Lower leg skin (tissue), 4 donors: Measurements from ENCODE around the gene KANK4. TPM values are rescaled to one million over a fixed set of nuclear protein-coding genes. Genes with fewer than 3 reads are reported as not detected.

Experiments used
- DNase-seq, 2 donors: peaks; one replicate each; pipeline ENCODE4 v3.0.0-alpha.2; 2019; ENCODE audit warnings: low spot score in 2 of 2
- H3K4me3 ChIP-seq: fragments of 200-600 bp; sonication (generic); 2 replicates; pipeline ENCODE4 v1.5.1; 2017; ENCODE audit warnings: mild to moderate bottlenecking, low read depth; ENCODE audit not compliant: poor library complexity, severe bottlenecking
- POLR2A ChIP-seq, 2 donors: fragments of 450-650 bp; IDR thresholded peaks; one replicate each; pipeline ENCODE4 v1.6.1; 2016 to 2017; ENCODE audit warnings: antibody characterized with exemption in 2 of 2, mild to moderate bottlenecking in 1 of 2, moderate library complexity in 1 of 2
- WGBS, 2 donors: methylation state at CpG; one replicate each; pipeline ENCODE4 v1.1.5; 2018; 5-methylcytosine and 5-hydroxymethylcytosine counted together
- intact Hi-C: fragments of 100-400 bp; cut with DNase I; formaldehyde crosslinking; loops from one replicate; pipeline ENCODE4 v1.15.0; 2023; ENCODE audit warnings: low total_unique reads
- total RNA-seq, 4 donors: library from RNA; depleted of rRNA; stranded (reverse); fragments of >200 nt; gene quantifications; one replicate each; pipeline ENCODE4 v1.1.0, GENCODE V29; 2016
- TF ChIP-seq, protein P1 (sequence below), 3 donors: fragments of 450-650 bp; IDR thresholded peaks; one replicate each; pipeline ENCODE4 v1.5.1; 2016; ENCODE audit warnings: antibody characterized with exemption in 3 of 3, mild to moderate bottlenecking in 3 of 3, moderate library complexity in 2 of 3

The KANK4 gene
- total RNA-seq, 4 donors from 2014 or later, result 0.21 to 1.5 (median 0.72) TPM

DNA sequence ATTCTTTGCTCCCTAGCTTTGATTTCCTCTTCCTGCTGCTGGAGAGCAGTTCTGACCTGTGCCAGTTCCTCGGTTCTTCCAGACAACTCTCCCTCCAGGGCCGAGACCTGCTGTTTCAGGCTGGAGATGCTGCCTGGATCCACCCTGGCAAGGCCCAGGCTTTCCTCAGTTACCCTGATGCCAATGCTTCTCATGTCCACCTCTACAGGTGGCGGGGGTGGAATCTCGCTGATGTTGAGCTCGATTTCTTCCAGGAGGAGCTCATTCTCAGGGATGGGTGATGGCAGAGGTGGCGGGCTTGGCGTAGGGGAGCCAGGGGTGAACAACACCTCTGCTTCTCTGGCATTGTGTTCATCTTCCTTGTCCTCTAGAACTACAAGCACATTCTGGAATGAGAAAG, 45.3 kb downstream of the KANK4 start:
- DNase-seq, result no peak
- 93 to 97% methylated on average over 7 of the region's 7 CpGs for WGBS, 2 donors
- no peak for TF ChIP-seq POLR2A (IDR thresholded peaks at IDR 0.05)
- TF ChIP-seq, protein P1, sequence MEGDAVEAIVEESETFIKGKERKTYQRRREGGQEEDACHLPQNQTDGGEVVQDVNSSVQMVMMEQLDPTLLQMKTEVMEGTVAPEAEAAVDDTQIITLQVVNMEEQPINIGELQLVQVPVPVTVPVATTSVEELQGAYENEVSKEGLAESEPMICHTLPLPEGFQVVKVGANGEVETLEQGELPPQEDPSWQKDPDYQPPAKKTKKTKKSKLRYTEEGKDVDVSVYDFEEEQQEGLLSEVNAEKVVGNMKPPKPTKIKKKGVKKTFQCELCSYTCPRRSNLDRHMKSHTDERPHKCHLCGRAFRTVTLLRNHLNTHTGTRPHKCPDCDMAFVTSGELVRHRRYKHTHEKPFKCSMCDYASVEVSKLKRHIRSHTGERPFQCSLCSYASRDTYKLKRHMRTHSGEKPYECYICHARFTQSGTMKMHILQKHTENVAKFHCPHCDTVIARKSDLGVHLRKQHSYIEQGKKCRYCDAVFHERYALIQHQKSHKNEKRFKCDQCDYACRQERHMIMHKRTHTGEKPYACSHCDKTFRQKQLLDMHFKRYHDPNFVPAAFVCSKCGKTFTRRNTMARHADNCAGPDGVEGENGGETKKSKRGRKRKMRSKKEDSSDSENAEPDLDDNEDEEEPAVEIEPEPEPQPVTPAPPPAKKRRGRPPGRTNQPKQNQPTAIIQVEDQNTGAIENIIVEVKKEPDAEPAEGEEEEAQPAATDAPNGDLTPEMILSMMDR (IDR thresholded peaks at IDR 0.05), result no peak
- no peak overlapping the region for H3K4me3 ChIP-seq
- intact Hi-C loops, result no loop called here

DNA sequence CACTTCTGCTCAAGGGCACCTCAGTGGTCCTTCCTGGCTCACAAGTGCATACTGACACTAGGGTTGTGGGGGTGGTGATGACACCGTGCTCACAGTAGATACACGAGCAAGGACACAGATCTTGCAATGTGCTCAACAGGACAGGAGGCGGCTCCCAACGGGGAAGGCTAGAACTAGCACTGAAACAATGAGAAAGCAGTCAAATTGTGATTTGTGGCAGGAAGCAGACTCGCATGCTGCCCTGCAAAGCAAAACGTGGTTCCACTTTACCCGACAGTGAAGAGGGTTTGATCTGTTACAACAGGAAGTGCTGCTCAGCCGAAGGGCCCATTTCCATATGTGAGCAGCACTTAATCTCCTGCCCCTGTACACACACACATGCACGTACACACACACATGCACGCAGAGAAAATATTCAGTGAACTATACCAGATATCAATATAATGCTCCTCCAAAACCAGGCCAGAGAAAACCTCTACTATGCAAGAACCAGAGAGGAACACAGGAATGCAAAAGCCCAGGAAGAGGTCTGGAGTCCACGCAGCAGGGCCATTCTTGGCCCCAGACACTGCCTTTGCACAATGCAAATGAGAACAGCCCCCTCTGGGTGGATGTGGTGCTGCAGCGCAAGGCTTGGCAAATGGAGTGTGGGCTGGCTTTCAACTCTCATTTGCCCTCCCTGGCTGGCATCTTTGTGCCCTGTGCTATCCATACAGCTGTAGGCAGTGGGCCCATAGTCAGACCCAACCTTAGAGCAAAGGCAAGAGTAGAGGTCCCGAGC, 47.1 kb downstream of the KANK4 start:
- DNase-seq, result no peak
- no peak overlapping the region for H3K4me3 ChIP-seq
- 65 to 66% methylated on average over 13 of the region's 13 CpGs for WGBS, 2 donors
- intact Hi-C loops, result no loop called here
- no peak for TF ChIP-seq POLR2A (IDR thresholded peaks at IDR 0.05)
- TF ChIP-seq, protein P1 (IDR thresholded peaks at IDR 0.05), result no peak

DNA sequence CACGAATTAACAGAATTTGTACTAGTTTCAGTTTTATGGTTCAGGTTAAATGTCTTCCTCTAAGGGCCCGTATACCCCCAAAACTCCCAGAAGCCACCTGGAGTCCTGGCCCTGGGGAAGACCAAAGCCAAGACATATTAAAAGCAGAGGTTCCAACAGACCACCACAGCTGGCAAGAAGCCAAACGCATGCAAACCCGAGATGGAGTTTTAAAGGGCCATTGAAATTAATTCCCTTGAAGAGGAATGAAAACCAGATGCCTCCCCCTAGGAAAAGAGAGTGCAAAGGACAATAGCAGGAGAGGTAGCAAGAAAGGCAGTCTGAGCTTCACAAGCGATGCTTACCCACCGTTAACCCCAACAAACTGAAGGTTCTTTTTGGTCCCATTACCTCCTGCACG, 48.1 kb downstream of the KANK4 start:
- intact Hi-C loops, result no loop called here
- DNase-seq, result no peak
- no peak overlapping the region for H3K4me3 ChIP-seq
- no peak for TF ChIP-seq POLR2A (IDR thresholded peaks at IDR 0.05)
- TF ChIP-seq, protein P1 (IDR thresholded peaks at IDR 0.05), result no peak
- WGBS, 2 donors, result 56 to 65% methylated on average over 7 of the region's 7 CpGs

DNA sequence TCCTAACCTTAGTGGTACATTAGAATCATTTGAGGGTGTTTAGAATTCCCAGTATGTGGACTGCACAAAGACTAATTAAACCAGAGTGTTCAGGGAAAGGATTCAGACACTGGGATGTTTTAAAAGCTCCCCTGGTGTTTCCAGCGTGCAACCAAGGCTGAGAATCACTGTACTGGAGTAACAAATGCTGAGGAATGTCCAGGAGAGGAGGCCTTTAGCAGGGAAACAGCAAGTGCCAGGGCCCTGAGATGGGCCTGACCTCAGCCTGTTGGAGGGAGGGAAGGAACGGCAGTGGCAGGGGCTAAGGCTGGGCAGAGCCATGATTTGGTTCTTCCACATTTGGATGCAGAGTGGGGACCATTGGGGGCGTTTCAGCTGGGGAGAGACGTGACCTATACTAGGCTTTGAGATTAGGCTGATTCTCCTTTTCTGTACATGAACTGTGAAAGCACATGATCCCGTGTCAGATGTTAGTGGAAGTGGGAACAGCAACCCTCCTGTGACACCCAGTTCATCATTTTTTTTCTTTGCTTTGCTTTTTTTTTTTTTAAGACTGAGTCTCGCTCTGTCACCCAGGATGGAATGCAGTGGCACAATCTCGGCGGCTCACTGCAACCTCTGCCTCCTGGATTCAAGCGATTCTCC, 49.3 kb downstream of the KANK4 start:
- intact Hi-C loops, result no loop called here
- H3K4me3 ChIP-seq, result no peak overlapping the region
- 87% methylated on average over 9 of the region's 9 CpGs for WGBS, 2 donors
- no peak for TF ChIP-seq POLR2A (IDR thresholded peaks at IDR 0.05)
- DNase-seq, result no peak

- TF ChIP-seq, protein P1 (IDR thresholded peaks at IDR 0.05), result no peak
- H3K4me3 ChIP-seq, result no peak overlapping the region
- WGBS, 2 donors, result 94 to 97% methylated on average over 1 of the region's 1 CpG
- intact Hi-C loops, result no loop called here
- no peak for DNase-seq
Measured at GRCh38 chr1:62269439-62269838, 49.8 kb downstream of the KANK4 start.

DNA sequence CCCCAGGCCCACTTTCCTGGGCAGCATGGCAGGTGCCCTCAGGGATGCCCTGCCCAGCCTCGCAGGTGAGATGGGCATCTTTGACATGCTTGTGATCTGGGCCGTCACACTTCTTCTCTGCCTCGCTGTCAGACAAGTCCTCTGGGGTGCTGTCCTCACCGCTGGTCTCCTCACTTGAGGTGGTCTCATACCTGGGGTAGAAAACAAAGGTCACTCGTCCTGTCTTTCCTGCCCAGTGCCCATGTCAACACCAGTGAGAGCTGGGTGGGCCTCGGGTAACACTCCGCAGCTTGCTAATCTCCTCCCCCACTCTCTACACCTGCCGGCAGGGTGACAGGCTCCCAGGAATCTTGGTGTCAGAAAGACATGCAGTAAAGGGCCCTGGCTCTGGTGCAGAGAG, 50.9 kb downstream of the KANK4 start:
- 81 to 89% methylated on average over 8 of the region's 8 CpGs for WGBS, 2 donors
- H3K4me3 ChIP-seq, result no peak overlapping the region
- DNase-seq, result no peak
- intact Hi-C loops, result no loop called here
- no peak for TF ChIP-seq POLR2A (IDR thresholded peaks at IDR 0.05)
- TF ChIP-seq, protein P1 (IDR thresholded peaks at IDR 0.05), result no peak
